GM21367 (cell line): Measurements from ENCODE around the gene CLDN5.

Experiments used
- ATAC-seq: cut with Tn5 transposase; IDR thresholded peaks from one replicate; pipeline ENCODE4 v1.9.1; 2021; ENCODE audit not compliant: unreplicated experiment

CLDN5 gene

DNA sequence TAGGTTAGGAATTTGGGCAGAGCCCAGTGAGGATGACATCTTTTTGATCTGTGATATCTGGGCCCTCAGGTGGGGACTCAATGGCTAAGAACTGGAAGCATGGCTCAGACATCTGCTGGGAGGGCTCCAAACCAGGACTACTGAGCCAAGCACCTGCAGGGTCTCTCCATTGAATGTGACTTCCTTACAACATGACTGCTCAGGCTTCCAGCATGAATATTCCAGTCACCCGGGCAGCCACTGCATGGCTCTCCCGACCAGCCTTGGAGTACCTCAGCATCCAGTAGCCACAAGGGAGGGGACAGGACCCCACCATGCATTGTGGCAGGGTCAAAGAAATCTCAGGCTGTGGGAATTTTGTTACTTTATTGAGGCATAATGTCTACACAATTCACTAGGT, 35.9 kb downstream of the CLDN5 start:
- ATAC-seq = no peak

DNA sequence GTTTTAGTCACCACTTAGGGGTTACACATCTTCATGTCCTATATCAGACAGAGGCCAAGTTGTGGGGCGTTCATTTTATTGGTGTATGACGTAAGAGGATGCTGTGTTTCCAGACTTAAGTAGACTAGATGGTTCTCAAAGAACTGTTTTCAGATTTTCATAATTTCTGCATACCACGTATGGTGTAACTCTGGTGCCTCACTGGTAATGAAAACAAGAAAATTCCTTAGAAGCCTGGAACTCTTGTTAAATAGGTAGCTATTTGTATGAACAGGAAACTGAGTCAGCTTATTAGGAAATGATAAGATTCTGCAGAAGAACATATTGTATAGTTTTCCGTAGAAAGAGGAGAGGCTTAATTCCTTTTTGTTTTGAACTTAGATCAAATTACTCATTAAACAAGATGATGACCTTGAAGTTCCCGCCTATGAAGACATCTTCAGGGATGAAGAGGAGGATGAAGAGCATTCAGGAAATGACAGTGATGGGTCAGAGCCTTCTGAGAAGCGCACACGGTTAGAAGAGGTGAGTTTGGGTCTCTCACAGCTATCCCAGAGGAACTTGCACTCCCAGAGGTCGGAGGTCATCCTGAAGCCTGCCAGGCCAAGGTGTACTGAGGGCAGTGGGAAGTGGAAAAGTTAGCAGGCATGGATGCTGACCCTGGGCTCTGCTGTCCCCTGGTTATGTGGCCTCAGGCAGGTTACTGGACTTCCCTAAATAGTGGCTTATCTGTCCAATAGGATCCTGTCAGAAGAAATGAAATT, 40.5 kb downstream of the CLDN5 start:
- no peak for ATAC-seq

DNA sequence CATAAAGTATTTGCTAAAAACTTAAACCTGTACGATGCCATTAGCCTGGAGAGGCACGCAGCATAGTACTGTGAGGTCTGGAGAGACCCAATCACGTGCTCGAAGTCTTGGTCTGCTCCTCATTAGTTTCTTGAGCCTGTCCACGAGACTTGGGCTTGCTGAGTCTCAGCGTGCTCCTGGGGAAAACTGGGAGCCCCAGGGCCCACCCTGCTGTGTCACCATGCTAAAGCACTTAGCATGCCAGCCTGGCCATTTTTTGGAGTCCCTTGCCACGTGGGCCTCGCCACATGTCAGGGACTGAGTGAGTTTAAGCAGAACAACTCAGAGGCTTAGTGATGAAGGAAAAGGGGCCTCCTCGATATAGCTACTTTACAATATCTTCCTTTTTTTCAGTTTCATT, 41.9 kb downstream of the CLDN5 start:
- no peak for ATAC-seq

- ATAC-seq = no peak
Observed at GRCh38 chr22:19480789-19481188, 43.4 kb downstream of the CLDN5 start.

DNA sequence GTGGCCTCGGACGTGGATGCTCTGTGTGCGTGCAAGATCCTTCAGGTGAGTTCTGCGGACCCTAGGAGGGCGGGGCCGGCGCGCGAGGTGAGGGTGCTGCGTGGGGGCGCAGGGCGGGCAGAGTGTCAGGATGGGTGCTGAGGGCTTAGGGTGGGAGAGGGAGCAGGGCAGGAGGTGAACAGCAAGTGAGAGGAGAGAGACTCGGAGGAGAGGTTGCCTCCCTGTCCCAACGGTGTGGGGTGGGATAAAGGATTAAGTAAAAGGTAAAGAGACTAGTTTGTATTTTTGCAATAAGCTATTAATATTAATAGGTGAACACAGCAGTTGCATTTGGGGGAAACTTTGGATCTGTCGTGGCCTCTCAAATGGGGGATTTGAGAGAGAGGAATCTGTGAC, 44.0 kb downstream of the CLDN5 start:
- ATAC-seq = peak; percentile 1

GRCh38 chr22:19479355-19480172, 44.6 kb downstream of the CLDN5 start, which contains the start of gene CDC45:
Gene CDC45, plus strand, starts transcription at chr22:19479920. Its CDS starts 49 bp downstream, at chr22:19479969.
- ATAC-seq = peak; percentile 77

GRCh38 chr22:19478901-19479354, 45.3 kb downstream of the CLDN5 start, which contains the start of gene UFD1:
Gene UFD1, minus strand, starts transcription at chr22:19479193. Its CDS starts 108 bp downstream, at chr22:19479085.
- peak; percentile 35 for ATAC-seq

DNA sequence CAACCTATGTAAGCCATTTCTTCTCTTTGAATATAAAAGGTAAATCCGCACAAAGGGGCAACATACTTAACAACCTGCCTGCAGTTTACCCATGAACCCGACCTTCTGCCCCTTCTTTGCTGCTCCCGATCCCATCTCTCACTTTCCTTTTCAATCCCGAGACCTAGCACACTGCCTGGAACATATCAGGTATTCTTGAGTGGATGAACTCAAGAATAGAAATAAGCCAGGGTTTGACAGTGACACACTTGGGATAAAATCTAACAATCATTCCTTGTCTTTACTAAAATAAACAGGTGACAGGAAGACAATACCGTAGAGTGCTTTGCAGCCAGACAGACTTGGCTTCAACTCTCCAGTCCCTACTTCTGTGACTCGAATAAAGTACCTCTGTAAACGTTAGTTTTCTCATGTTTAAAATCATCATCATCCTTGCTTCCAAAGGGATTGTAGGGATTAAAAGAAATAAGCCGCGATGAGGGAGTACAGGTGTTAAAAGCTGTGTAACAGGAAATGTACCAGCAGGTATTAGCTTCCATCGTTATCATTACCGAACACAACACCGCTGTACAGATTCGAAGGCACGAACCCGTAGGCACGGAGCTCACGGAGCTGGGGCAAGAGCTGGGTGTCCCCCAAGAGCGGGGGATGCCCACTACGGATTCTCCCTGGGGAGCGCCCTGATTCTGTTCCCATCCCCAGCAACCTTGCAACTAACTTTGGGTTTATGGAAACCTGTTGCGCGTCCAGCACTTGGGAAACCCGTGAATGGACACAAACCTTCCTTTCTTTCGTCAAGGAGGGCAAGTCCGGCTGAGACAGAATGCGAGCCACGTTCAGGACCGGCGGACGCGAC, 45.9 kb downstream of the CLDN5 start:
- ATAC-seq = no peak

- no peak for ATAC-seq
Observed at GRCh38 chr22:19477321-19478044, 46.7 kb downstream of the CLDN5 start.

DNA sequence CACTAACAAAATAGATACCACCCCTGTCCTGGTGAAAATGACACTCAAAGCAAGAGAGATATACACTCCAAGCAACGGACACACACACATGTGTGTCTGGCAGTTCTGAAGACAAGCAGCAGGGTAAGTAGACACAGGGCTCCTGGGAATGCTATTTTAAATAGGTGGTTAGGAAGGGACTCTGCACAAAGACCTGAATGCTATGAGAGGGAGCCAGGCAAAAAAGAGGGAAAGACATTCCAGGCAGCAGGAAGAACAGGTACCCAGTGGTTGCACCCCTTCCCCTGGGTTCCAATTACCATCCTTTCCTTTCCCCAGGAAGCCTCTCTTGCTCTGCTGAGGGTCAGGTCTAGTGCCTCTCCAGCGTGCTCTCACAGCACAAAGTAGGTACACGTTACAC, 48.2 kb downstream of the CLDN5 start:
- no peak for ATAC-seq

DNA sequence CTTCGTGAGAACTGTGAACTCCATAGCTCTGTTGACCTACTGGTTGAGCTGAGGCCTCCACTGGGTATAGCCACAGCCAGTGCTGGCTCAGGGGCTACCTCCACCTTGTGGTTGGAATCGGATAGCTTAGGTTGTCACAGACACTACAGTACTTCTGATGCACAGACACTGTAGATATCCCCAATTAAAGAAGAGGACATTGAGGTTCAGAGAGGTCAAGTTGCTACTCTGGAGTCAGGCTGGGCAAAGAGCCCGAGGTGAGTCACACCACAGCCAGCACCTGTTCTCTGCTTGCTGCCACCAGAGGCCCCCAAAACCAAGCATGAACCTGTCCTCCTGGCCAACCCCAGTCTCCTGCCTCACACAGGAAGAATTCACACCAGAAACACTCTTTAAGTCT, 50.6 kb downstream of the CLDN5 start:
- no peak for ATAC-seq
